ENCODE data around the gene CCDC47.

- TF ChIP-seq ATF3 (IDR thresholded peaks at IDR 0.05) (no peak), CTCF (IDR thresholded peaks at IDR 0.05 in 2 of 3, conservative IDR thresholded peaks at IDR 0.05 in 1 of 3; ENCODE audit: borderline replicate concordance in 1 of 3, insufficient read depth in 1 of 3, low read depth in 2 of 3, low read length in 2 of 3) (no peak), POLR2A (IDR thresholded peaks at IDR 0.05; ENCODE audit: borderline replicate concordance, extremely low read depth, insufficient read depth, insufficient read length) (no peak), ZNF274 (IDR thresholded peaks at IDR 0.05; ENCODE audit: low read depth, low read length) (no peak), ZFX (IDR thresholded peaks at IDR 0.05) (no peak), CEBPB (IDR thresholded peaks at IDR 0.05; ENCODE audit: low read depth) (no peak), YY1 (IDR thresholded peaks at IDR 0.05; ENCODE audit: extremely low read depth, insufficient replicate concordance, low read depth, low read length) (no peak), EZH2phosphoT487 (IDR thresholded peaks at IDR 0.05; ENCODE audit: borderline replicate concordance) (no peak)
Observed at GRCh38 chr17:63709110-63709509, 64.3 kb downstream of the CCDC47 start.
